ENCODE measurements around the gene DSEL.

GRCh38 chr18:67540559-67540958 is 24.0 kb upstream of the DSEL start:
- TF ChIP-seq, protein P1, sequence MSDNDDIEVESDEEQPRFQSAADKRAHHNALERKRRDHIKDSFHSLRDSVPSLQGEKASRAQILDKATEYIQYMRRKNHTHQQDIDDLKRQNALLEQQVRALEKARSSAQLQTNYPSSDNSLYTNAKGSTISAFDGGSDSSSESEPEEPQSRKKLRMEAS (IDR thresholded peaks at IDR 0.05): no peak
- TF ChIP-seq POLR2A (IDR thresholded peaks at IDR 0.05; ENCODE audit: control extremely low read depth in 1 of 2, low read depth in 2 of 2, low read length in 2 of 2): no peak

Measured in H1 (cell line).